Activated gamma-delta T cell treated with Interleukin-2 at 50 U/mL for 16 hours (primary cell): ENCODE results near the gene TCTN2.

Experiments used
- DNase-seq: peaks from one replicate; pipeline ENCODE4 v3.0.0-alpha.2; 2020

TCTN2 gene

DNA sequence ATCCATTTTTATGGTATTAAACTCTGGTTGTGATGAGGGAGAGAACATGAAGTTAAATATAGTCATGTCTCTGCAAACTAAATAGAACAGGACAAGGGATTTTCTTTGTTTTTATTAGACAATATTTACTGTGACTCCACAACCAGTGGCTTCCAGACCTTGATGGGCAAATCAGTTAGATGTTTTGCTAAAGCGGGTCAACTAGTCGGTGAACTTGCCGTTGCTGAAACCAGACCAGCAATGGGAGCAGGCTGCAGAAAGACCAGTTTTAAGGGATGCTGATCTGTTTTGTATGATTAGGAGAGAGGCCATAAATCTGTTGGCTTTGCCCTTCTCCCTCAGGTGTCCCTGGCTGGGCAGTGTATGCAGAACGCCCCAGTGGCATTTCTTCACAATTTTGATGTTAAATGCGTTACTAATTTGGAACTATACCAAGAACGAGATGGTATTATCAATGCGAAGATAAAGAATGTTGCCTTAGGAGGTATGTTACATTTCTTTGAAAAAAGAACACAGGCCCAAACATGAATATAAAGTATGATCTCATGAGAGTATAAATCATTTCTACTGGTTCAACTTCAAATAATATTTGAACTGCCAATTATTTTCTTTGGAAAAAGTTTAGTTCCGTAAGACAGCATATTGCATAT lies 19.4 kb downstream of the TCTN2 start:
- no peak for DNase-seq

- no peak for DNase-seq
Measured at GRCh38 chr12:123696207-123696606, 25.3 kb downstream of the TCTN2 start.

- DNase-seq, result no peak
Measured at GRCh38 chr12:123696646-123697045, 25.7 kb downstream of the TCTN2 start.

DNA sequence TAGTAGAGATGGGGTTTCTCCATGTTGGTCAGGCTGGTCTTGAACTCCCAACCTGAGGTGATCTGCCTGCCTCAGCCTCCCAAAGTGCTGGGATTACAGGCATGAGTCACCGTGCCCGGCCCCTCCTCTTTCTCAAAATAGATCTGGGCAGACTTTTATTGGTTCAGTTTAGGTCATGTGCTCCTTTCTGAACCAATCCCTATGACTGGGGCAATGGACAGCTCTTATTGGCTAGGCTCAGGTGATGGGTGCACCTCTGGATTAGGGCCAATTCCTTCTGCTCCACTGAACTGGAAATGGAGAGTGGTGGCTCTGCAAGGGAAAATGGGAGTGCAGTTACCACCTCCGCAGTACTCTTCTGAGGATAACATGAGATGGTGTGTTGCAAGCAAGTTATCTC lies 35.0 kb downstream of the TCTN2 start:
- no peak for DNase-seq

DNA sequence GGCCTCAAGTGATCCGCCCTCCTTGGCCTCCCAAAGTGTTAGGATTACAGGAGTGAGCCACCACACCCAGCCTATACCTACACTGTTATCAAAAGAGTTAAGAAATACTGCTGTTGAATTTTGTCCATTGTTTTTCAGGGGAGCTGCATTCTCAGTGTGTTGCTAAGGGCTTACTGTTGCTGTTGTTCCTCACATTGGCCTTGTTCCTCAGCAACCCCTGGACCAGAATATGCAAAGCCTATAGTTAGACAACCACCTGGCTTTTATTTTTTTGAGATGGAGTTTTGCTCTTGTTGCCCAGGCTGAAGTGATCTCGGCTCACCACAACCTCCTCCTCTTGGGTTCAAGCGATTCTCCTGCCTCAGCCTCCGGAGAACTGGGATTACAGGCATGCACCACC lies 36.6 kb downstream of the TCTN2 start:
- DNase-seq, result no peak

DNA sequence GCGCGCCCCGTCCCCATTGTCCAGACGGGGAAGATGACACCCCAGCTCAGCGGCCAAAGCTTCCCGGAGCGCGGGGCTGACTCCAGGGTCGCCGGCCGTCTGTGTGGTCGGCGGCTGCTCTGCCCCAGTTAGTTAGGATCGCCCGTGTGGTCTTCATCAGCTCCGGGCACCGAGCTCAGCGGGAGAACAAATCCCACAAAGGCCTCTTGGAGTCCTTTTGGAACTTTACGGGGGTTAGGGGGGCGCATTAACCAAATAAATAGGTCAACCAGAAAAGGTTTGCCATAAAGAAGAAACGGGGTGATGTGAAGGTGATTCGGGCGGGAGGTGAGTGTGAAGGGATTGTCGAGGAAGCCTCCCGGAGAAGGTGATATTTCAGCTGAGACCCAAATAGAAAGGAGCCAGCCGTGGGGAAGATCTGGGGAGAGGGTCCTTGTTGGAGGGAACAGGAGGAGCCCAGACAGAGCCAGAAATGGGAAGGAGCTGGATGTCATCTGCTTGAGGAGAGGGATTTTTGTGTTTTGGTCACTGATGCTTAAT lies 41.9 kb downstream of the TCTN2 start:
- no peak for DNase-seq

- no peak for DNase-seq
Measured at GRCh38 chr12:123713398-123713797, 42.5 kb downstream of the TCTN2 start.

DNA sequence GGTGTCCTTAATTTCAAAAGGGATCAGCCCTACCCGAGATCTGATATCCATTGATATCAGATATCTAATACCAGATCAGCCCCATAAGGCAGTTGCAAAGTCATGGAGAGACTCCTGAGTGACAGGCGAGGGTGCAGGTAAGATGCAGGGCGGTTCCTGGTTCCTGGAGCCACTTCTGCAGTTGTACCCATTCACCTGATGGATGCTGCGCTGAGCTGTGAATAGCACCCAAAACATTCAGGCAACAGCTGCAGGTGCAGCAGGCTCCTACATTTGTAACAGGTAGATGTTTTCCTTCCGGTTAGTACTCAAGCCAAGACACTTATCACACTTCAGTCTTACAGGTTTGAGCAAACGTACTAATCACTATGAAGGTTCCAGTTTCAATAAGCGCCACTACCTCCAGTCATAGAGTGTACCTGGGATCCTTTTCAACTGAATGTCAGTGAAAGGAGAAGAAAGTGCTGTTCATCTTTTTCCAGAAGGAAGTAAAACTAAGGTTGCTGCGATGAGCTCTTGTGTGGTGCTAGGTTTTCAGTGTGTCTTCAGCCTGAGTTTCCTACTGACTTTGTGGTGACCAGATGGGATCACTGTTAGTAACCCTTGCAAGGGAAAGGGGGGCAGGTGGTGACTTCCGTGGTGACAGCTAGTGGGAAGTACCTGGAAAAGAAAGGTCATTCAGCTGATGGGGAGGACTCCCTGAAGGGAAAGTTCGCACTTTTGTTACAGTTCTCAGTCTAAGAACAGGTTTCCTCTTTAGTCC lies 43.1 kb downstream of the TCTN2 start:
- DNase-seq, result no peak

GRCh38 chr12:123715195-123715594 lies 44.3 kb downstream of the TCTN2 start:
- no peak for DNase-seq

DNA sequence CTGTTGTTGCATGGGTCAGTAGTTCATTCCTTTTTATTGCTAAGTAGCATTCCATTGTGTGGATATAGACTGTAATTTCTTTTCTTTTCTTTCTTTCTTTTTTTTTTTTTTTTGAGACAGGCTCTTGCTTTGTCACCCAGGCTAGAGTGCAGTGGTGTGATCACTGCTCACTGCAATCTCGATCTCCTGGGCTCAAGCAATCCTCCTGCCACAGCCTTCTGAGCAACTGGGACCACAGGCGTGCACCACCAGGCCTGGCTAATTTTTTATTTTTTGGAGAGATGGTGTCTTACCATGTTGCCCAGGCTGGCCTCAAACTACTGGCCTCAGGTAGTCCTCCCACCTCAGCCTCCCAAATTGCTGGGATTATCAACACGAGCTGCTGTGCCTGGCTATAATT lies 46.4 kb downstream of the TCTN2 start:
- DNase-seq, result no peak

GRCh38 chr12:123720141-123720814 lies 49.4 kb downstream of the TCTN2 start:
- DNase-seq, result no peak

GRCh38 chr12:123721245-123721644 lies 50.3 kb downstream of the TCTN2 start:
- no peak for DNase-seq

GRCh38 chr12:123723011-123723410 lies 52.1 kb downstream of the TCTN2 start:
- no peak for DNase-seq

- no peak for DNase-seq
Measured at GRCh38 chr12:123723765-123724164, 52.9 kb downstream of the TCTN2 start.

- DNase-seq, result no peak
Measured at GRCh38 chr12:123726244-123726643, 55.3 kb downstream of the TCTN2 start.

DNA sequence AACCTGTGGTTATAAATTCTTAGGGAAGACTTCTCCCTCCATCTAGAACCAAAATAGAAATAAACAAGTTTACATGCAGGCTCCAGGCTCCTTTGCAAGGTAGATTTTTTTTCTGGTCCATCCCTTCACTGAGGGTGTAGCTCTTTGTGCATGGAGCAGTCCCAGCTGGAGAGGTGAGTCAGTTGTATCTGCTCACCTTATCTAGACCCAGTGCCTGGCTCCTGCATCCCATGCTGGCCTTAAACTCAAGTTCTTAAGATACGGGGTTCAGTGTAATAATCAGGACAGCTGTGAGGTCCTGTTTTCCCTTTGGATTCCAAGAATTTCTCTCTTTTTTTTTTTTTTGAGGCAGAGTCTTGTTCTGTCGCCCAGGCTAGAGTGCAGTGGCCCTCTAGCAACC lies 56.0 kb downstream of the TCTN2 start:
- DNase-seq, result no peak

GRCh38 chr12:123727878-123728277 lies 57.0 kb downstream of the TCTN2 start:
- no peak for DNase-seq

DNA sequence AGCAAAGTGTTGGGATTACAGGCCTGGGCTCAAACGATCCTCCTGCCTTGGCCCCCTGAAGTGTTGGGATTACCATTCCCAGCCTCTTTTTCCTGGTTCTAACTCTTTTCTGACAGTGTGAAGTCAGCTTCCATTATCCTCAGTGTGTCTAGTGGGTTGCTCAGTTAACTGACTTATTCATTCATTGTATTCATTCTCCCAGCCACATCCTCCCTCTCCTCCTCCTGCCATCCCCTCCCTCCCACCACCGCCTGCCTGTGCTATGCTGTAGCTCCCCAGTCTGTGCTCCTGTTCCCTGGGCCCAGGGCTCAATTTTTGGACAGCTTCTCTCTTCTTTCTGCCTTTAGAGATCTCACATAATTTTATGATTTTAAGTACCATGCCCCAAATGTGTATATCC lies 60.7 kb downstream of the TCTN2 start:
- DNase-seq, result no peak

DNA sequence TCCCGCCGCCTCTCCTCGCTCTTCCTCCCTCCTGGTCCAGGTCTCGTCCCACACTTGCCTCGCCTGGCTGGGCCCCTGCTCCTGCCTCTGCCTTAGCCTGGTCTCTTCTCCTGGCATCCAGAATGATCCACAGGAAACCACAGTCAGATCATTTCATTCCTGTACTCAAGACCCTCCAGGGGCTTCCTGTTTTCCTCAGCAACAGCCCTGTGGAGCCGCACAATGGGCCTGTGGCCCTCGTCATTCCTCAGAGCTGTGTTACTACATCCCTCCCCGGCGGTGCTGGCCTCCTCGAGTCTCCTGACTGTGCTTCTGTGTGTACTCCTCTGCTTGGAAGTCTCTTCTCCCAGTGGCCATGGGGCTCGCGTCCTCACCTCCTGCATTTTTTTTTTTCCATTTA lies 61.3 kb downstream of the TCTN2 start:
- no peak for DNase-seq

DNA sequence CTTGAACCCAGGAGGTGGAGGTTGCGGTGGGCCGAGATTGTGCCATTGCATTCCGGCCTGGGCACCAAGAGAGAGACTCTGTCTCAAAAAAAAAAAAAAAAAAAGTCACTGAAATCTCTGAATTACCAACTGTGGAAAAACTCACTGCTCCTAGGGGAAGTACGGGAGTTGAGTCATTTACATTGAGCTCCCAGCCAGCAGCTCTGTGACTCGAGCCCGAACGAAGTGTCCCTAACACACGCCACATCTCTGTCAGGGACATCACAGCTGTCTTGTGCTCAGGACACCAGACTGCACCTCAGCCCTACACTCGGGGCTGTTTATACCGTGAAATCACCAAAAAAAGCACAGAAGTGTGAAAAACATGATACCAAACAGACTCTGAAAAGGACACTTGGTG lies 62.3 kb downstream of the TCTN2 start:
- no peak for DNase-seq

DNA sequence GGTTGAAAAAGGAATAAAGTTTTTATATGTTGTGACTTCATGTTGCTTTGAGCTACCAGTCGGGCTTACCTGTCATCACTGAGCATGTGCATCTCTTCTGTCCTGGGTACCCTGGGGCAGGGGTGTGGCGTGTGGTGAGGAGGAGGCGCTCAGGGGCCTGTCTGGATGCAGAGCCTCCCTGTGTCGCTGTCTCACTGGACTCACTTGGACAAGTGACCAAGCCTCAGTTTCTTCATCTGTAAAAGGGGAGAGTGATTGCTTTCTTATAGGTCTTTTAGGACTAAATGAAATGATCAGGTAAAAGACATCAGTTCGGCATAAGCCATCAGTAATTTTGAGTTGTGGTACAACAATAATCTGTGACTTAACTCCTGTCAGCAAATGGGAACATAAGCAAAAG lies 63.4 kb downstream of the TCTN2 start:
- DNase-seq, result no peak

DNA sequence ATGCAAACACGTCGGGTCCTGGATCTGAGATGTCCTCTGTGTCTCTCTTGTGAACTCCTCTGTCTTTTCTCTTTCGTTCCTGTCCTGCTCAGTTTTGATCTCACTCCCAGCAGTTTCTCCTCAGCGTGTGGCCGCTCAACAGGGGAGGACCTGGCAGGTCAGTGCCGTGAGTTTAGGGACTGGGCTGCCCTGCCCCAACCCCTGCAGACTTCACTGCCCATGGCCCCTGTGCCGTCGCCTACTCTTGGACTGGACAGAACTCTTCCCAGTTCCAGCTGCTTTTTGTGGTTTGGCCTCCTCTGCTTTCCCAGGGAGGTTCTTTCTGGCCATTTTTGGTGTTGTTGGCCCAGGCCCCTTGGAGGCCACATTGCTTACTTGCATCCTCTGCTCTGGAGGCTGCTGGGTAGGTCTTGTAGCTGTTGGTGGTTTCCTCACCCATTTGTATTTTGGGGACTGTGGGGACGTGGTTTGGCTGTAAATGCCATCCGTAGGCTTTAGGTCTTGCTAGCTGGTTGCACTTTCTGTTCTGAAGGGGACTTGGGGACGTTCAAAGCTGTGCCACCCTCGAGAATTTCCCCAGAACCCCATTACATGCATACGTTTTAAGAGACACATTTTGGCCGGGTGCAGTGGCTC lies 71.1 kb downstream of the TCTN2 start:
- DNase-seq, result peak; percentile 22

DNA sequence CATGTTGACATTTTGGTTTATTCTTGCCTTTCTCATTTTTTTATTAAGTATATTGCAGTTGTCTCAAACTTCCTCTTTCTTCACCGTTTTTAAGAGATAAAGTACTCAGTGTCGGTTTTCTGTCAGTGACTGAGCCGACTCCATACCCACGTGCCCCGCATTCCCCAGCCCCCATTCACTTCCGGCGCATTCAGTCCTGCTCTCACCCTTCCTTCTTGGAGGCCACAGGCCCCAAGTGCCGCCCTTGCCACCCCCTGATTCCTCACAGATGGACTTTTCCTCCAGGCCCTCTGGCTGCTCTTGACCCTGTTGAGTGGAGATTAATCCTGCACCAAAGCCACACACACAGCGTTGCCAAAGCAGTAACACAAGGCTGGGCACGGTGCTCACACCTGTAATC lies 72.1 kb downstream of the TCTN2 start:
- DNase-seq, result no peak

GRCh38 chr12:123744836-123745235 lies 73.9 kb downstream of the TCTN2 start:
- DNase-seq, result no peak
